Measurements from ENCODE around the gene CCDC92. TPM values are rescaled to one million over a fixed set of nuclear protein-coding genes. Genes with fewer than 3 reads are reported as not detected.

The CCDC92 gene
- total RNA-seq, 1 donor from 2014 or later = 4.8 TPM

GRCh38 chr12:124002021-124002644 lies 29.5 kb upstream of the CCDC92 start:
- DNase-seq (ENCODE audit: low read depth in 2 of 2) = no peak

- DNase-seq (ENCODE audit: low read depth in 2 of 2) = no peak
These were observed 28.7 kb upstream of the CCDC92 start for GRCh38 chr12:124001343-124001742.

DNA sequence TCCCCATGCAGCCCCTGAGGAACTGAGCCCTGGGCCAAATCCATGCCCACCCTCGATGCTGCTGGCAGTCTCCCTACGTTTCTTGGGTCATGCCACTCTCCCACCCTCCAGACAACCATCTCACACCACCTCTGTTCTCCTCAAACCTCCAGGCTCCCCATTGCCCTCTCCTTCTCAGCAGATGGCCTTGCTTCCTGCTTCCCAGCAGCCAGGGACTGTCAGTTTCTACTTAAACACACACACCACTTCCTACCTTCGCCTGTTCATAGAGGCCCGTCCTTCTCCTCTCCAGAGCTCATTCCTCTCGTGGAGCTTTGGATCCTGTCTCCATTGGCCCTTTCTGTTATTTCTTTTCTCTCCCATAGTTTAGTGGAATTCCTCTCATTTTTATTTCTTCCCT lies 27.5 kb upstream of the CCDC92 start:
- no peak for DNase-seq (ENCODE audit: low read depth in 2 of 2)

GRCh38 chr12:123998991-123999359 lies 26.3 kb upstream of the CCDC92 start:
- DNase-seq (ENCODE audit: low read depth in 2 of 2) = no peak

DNA sequence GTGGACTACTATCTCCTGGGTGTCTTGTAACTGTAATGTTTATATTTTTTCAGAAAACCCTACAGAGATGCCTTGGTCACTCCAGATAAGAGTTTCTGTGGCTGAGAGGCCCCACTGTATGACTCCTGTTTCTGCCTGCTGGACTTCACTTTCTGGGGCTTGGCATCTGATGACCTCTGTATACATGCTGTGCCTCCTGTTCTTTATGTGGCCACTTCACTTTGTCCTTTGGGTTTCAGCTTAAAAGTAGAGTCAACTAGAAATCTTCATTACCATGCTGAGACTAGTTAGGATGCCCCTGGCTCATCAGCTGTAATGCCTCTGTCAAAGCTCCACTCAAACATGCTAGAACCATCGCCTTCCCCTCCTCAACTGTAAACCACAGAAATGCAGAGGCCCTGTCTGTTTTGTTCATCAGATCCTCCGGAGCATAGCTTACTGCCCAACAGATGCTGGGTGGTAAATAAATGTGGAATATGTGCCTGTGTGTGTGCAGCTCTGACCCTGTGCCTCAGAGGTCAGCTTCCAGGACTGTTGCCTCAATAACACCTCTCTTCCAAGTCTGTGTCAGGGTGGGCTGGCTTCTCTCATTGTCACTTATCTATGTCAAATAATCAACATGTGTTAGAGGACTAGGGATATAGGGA lies 25.8 kb upstream of the CCDC92 start:
- no peak for DNase-seq (ENCODE audit: low read depth in 2 of 2)

- no peak for DNase-seq (ENCODE audit: low read depth in 2 of 2)
These were observed 25.3 kb upstream of the CCDC92 start for GRCh38 chr12:123997908-123998307.

DNA sequence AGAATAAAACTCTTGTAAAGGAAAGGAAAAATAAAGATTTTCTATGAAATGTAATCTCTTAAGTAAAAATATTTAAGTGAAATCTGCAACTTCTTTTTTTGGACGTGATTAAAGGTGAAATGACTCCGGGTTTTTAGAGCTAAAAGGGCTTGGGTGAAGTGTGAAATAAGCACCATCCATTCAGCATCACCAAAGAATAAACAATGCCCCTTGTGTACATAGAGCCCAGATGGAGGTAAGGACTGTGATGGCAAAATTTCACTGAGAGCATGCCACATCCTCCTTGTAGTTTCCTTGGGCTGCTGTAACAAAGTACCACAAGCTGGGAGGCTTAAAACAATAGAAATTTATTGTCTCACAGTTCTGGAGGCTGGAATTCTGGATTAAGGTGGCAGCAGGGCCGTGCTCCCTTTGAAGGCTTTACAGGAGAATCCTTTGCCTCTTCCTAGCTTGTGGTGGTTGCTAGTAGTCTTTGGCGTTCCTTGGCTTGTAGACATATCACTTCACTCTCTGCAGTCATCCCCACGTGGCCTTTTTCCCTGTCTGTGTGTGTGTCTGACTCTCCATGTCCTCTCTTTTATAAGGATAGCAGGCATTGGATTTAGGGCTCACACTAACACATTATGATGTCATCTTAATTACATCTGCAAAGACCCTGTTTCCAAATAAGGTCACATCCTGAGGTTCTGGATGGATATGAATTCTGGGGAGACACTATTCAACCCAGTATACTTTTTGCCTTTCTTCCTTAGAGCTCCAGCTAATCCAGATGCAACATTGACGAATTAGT lies 24.6 kb upstream of the CCDC92 start:
- DNase-seq (ENCODE audit: low read depth in 2 of 2) = no peak

GRCh38 chr12:123996581-123996980 lies 23.9 kb upstream of the CCDC92 start:
- DNase-seq (ENCODE audit: low read depth in 2 of 2) = no peak

DNA sequence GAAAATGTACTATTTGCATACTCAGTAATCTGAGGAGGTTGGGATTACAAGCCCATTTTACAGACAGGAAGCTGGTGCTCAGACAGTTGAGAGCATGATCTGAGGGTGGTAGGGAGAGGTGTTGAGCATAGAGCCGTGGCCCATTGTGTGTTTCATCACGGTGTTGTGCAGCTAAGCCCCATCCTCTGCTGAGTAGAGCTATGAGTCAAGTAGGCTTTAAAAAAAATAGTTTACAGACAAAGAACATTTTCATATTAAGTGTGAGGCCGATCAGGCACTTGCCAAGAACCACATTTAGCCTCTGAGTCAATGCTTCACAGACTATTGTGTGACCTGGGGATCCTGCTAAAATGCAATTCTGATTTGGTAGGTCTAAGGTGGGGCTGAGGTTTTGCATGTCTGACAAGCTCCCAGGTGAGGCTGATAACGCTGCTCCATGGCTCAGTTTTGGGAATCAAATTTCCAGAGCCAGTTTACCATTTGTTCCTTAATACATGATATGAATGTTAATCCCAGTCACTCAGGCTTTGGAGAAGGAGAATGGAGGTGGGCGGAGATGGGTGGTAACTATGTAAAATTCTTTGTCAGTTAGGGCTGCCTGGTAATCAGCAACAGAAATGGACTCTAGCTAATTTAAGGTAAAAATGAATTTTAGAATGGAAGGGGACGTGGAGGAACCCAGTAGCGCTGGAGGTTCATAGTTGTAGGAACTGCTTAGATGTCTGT lies 22.6 kb upstream of the CCDC92 start:
- DNase-seq (ENCODE audit: low read depth in 2 of 2) = peak in 1 of 2 donors; percentile 66

GRCh38 chr12:123992118-123992825 lies 19.6 kb upstream of the CCDC92 start:
- no peak for DNase-seq (ENCODE audit: low read depth in 2 of 2)

DNA sequence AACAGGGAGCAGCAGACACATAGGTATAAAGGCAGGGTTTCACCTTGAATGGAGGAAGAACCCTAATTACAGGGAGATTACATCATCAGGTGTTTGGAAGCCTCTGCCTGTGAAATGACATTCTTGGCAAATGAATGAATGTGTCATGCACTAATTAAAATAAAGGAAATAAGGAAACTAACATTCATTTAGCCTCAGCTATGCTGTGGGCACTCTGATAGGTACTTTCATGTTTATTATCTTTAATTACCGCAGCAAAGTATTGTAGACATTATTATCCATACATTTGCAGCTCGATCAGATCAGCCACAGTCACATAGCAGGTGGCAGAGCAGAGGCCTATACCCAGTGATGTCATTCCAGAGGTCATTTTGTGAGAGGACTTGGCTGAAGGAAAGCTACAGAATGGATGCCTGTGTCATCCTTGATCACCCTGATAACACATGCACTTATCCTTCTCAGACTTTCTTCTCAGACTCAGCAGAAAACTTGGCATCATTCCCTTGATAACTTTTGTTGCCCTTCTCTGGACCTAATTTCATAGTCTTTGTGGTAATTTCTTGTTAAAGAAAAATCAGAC lies 18.8 kb upstream of the CCDC92 start:
- DNase-seq (ENCODE audit: low read depth in 2 of 2) = no peak

DNA sequence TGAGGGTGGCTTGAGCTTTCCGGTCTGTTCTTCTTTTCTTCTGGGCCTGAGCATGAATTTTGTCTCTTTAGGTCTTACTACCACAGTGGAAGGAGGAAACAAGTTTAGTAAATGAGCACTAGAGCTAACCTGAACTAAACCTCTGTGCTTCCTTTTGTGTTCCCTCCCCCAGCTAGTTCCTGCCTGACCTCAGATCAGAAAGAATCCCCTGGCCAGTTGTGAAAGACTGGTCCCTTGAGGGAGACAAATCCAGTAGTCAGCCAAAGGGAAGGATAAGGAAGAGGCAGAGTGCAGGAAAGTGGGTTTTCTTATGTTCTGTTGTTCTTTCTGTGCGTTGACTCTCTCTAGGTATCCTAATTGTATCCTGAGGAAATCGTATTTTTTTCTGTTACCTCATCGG lies 17.9 kb upstream of the CCDC92 start:
- DNase-seq (ENCODE audit: low read depth in 2 of 2) = peak in 1 of 2 donors; percentile 13

DNA sequence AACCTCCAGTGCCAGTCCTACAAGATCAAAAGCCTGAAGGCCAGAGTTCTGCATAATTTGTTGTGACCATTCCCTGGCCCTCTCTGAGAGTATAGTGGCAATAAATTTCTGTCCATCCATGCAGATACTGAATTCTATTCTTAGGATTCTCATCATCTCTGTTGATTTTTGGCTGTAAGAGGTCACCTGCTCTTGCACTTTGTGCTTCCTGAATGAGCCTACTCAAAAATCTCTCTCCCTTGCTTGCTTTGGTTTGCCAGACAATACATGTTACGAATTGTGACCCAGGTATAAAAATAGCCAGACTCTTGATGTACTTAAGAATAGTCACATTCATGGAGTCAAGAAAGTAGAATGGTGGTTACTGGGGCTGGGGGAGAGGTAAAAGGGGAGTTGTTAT lies 17.1 kb upstream of the CCDC92 start:
- DNase-seq (ENCODE audit: low read depth in 2 of 2) = peak in 1 of 2 donors; percentile 23

- DNase-seq (ENCODE audit: low read depth in 2 of 2) = no peak
These were observed 16.5 kb upstream of the CCDC92 start for GRCh38 chr12:123989168-123989567.

DNA sequence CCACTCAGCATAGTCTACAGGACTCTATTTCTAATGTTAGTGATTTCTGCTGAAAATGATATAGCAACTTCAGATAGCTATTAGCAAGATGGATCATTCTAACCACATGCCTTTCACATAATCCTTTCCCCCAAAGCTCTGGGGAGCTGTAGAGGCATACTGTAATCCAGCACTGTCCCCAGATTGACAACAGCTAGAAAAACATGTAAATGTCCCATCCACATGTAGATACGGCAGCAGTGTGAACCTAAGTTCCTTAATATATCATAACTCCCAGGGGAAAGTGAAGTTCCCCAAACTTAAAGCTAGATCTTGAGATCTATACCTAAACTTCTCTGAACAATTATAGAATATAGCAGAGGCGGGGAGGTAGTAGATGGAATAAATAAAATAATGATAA lies 14.4 kb upstream of the CCDC92 start:
- DNase-seq (ENCODE audit: low read depth in 2 of 2) = no peak

DNA sequence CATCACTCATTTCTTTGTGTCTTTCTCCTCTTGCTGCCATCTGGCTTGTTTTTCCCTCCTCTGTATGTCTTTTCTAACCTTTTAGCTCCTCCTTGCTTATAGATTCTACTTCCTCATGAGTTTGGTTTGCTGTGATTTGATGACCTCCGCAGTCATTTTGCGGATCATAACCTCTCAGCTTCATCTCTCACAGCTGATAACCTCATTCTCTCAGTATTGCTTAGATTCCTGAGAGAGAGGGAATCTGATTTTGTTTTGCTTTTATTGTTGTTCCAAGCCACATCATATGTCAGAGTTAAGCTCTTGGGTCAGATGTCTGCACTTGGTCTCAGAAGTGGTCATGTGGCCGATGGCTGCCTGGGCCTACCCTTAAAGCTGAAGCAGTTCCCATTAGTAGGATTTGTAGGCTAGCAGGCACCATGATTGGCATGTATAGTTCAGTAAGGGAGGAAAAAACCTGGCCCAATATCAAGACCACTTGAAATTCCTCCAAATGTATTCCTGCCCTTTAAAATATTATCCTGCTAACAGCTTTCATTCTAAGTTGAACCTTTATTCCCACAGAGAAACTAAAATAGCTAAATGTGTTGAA lies 13.8 kb upstream of the CCDC92 start:
- DNase-seq (ENCODE audit: low read depth in 2 of 2) = no peak

- no peak for DNase-seq (ENCODE audit: low read depth in 2 of 2)
These were observed 12.3 kb upstream of the CCDC92 start for GRCh38 chr12:123984903-123985302.

DNA sequence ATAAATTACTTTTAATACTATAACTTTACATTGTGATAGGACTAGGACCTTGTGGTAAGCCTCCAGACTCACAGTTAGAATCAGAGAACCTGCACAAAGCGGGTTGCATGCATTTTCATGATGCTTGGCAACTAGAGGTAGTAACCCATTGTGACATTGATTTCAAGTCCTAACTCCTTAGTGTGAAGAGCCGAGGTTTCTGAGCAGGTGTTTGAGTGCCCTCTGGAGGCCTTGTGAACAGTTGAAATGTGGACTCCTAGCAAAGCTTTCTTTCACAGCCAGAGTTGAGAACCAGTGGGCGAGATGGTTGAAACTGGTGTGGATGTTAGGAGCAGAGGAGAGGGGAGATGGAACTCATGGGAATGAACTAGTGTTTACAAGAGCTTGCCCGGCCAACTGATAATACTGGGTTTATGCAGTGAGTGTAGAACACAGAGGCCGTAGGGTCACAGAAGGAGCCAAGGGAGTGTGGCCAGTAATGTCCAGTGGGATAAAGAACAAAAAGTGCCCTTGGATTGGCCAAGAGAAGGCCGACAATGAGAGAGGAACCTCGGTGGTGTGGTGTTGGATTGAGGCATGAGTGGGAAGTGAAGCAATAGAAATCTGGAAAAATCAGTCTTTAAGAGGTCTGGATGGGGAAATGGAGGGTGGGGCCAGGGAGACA lies 11.3 kb upstream of the CCDC92 start:
- DNase-seq (ENCODE audit: low read depth in 2 of 2) = peak; percentile 80 to 85

- DNase-seq (ENCODE audit: low read depth in 2 of 2) = no peak
These were observed 9.6 kb upstream of the CCDC92 start for GRCh38 chr12:123982269-123982668.

GRCh38 chr12:123979566-123979965 lies 6.9 kb upstream of the CCDC92 start:
- no peak for DNase-seq (ENCODE audit: low read depth in 2 of 2)
